G401 (cell line): Measurements from ENCODE around the gene CACNA2D2. TPM values are rescaled to one million over a fixed set of nuclear protein-coding genes. Genes with fewer than 3 reads are reported as not detected.

ENCODE experiments used
- DNase-seq: peaks from one replicate; pipeline ENCODE4 v3.0.0-alpha.2; 2015; ENCODE audit warnings: low spot score
- in situ Hi-C: cut with HindIII; loops from 2 replicates; pipeline ENCODE4 v1.10.0; 2016; ENCODE audit warnings: low sequenced_read_pairs, mixed read lengths
- total RNA-seq: library from RNA; depleted of rRNA; stranded (reverse); fragments of >200 nt; shearing (Covaris generic); gene quantifications from 2 replicates; pipeline ENCODE4 v1.2.3, GENCODE V29; 2014; rRNA removed

The CACNA2D2 gene
- 1.9 and 2.0 TPM in 2 replicates for total RNA-seq

DNA sequence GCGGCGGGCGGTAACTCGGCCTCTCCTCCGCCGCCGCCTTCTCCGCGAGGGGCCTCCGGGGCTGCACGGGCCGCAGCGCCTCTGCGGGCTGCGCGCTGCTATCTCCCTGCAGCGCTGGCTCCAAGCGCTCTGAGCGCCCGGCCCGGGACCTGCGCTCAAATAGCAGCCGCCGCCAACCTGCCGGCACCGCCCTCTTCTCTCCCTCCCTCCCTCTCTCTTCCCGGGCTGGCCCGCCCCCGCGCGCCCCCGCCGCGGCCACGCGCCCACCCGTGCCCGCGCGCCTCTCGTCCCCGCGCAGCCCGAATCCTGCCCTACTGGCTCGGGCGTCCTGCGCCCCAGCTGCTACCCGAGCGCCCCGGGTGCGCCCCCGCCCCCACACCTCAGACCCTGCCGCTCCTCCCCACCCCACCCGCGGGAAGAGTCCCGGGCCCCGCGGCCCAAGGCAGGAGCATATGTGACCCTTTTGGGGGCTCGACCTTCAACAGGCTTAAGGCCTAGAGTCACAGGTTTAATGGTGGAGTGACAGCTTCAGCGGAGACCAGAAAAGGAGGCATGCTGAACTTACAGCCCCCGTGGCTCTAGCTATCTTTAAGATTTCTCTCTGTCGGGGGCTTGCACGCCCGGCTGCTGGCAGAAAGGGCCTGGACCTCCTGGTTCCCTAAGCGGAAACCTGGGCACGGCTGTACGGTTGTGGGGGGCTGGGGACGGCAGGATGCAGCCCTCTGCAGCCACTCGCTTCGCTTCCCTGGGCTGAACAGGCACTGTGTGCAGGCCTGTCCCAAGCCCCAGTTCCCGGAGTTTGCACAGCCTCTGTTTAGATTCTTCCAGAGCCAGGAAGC, at the start of gene CACNA2D2:
Gene CACNA2D2 (minus strand): TSS at position 131 of the 839 bp plus-strand sequence. CDS start 211 bp downstream, outside the sequence.
- in situ Hi-C loops, result no loop called here
- peak; percentile 85 for DNase-seq

DNA sequence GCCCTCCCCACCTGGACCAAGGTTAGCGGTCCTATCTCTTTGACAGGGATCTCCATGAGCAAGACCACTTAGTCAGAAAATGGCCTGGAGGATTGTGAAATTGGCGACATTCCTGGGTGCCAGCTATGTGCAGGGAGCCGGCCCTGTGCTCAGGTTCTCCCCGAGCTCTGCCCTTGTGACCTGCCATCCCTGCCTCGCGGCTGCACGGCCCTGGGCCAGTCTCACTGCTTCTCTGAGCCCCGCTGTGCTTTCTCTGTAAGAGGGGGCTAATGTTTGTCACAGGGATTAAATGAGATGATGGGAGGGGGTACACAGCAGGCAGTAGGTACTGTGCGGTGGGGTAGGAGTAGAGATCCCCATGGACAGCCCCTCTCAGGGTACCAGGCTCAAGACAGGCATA, 49.2 kb upstream of the CACNA2D2 start:
- in situ Hi-C loops, result no loop called here
- DNase-seq, result no peak

DNA sequence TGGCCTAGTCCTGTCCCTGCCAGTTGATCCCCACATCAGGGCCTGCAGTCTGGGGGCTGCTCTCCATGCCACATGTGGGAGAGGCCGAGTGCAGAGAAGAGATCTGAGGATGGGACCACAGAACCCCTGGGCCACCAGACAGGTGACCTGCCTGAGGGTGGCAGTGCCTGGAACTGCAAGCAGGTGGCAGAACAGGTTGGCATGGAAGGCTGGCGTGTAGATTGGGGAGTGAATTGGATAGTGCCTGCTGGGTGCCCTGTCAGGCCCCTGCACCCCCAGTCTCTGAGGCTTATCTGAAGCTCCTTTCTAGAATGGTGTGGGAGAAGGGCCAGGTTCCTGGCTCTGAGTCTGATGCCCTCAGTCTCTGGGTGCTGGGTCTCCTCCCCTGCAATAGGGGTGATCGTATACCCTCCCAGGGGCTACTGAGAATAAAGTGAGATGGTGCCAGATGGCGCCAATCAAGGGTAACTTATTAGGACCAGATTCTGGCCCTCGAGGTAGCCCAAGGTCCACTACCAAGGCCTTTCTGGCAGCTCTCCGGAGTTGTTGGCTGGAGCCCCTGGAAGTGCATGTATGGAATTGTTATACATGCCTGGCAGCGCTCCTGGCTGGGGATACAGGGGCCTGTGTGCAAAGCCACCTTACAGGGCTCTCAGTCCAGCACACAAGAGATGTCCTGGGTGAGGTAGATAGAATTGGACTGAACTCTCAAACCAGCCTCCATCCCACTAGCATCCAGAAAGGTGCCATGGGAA, 48.4 kb upstream of the CACNA2D2 start:
- in situ Hi-C loops, result no loop called here
- DNase-seq, result peak; percentile 81

DNA sequence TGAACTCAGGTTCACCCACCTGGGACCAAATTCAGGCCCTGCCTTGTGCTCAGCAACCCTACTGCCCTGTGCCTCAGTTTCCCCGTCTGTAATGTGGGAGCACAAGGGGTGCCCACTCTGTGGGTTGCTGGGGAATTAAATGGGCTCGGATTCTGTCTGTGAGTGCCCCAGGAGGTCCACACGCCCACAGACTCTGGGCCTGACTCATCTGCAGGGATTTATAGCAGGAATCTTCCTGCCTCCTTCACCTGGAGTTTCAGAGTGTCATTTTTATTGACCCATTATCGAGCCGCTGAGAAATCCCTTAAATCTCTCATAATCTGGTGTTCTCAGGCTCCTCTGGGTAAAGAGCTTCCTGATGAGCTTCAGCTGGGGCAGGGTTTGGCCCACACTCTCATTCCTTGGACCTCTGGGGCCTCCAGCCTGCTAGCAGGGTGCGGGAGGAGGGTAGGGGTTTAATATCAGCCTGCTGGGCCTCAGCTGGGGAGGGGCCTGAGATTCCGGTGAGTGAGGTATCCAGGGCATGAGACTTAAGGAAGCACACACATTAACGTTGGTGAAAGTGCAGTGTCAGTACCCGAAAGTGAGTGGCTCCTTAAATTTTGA, 47.7 kb upstream of the CACNA2D2 start:
- in situ Hi-C loops, result no loop called here

DNA sequence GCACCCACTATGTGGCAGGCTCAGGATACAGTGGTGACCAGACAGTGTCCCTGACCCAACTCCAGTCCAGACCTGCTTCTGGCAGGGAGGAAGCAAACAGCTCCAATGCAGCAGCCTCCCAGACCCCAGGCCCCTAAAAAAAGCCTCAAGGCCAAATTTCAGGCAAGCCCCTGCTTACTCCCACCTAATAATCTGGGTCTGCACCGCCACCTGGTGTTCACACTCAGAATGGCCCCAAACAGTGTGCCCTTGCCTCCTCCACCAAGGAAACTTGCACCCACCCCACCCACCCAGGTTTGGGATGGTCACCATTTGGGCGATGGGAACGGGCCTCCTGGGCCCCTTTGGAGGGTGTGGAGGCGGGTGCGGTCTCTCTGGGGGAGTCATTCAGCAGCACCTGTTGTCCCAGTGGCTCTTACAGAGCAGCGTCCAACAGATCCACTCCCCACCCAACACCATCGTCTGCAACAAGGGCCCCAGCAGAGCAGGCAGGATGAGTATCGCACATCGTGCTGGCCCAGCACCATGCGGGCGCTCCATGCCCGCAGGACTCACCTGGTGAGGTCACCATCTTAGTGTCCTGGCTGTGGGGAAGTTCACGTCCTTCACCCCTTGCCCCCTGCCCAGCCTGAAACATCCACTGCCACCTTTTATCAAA, 46.8 kb upstream of the CACNA2D2 start:
- in situ Hi-C loops, result no loop called here
- DNase-seq, result peak; percentile 59

More for the DNA sequence above, 47.7 kb upstream of the CACNA2D2 start:
- no peak for DNase-seq

DNA sequence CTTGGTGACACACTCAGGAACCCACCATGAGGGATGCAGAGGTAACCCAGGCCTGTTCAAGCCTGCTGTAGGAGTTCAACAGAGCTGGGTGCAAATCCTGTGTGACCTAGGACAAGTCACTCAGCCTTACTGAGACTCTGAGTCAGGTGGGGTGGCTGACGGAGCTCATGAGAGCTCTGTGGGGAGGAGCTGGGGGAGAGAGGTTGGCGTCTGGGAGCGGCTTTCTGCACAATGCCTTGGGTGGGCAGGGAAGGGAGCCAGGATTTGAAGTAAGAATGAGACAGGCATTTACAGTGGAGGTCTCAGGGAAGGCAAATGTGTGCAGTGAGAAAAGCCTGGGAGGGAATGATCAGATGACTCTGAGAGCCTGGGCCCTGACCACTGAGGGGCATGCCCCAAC, 45.8 kb upstream of the CACNA2D2 start:
- in situ Hi-C loops, result no loop called here
- DNase-seq, result no peak

DNA sequence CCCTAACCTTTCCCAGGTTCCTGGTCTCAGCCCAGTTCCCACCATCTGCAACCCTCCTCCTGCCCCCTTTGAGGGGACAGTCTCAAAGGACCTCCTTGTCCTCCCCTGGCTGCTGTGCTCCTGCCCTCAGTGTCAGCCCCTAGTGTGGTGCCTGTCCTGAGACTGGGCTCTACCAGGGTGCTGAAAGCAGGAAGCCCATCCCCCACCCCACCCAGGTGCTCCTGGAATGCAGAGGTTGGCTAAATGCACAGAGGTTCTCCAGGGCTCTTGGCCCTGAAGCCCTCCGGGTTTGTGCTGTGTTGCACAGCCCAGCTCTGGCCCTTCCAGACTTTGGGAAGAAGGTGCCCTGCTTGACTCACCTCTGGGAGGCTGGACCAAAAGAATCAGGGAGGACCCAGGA, 42.3 kb upstream of the CACNA2D2 start:
- no peak for DNase-seq
- in situ Hi-C loops, result no loop called here

DNA sequence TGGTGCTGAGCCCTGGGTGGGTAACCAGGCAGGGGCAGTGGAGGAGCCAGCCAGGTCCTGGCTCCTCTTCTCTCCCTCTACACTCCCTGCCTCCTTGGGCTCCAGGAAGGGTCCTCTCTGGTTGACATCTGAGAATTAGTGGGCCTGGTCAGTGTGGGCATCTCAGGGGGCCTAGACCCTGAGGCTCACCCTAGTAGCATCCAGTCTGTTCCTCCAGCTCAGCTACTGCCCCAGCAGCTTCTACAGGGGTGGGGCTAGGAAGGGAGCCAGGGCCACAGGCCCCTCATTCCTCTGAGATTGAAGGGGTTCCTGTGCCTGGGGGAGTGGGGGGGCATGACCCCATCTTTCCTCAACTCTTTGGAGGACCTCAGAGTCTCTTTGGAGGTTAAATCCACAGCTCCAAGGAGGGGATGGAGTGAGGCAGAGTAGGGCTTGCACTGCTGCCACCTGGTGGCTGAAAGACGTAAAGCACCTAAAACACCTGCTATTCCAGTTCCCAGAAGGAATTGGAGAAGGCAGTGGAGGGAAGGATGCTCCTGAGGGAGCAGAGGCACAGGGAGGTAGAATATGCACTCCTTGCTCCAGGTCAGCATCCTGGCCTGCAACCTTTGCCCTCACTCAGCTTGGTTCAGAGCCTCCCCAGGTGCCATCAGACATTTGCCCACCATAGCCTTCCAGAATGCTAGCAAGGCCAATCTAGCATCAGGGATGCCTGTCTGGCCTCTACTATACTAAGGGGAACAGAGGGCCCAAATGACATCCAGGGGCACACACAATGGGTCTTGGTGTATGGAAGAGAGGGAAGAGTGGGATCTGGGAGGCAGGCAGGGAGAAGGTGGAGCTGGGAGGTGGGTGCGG, 39.0 kb upstream of the CACNA2D2 start:
- DNase-seq, result peak; percentile 88
- in situ Hi-C loops, result no loop called here

DNA sequence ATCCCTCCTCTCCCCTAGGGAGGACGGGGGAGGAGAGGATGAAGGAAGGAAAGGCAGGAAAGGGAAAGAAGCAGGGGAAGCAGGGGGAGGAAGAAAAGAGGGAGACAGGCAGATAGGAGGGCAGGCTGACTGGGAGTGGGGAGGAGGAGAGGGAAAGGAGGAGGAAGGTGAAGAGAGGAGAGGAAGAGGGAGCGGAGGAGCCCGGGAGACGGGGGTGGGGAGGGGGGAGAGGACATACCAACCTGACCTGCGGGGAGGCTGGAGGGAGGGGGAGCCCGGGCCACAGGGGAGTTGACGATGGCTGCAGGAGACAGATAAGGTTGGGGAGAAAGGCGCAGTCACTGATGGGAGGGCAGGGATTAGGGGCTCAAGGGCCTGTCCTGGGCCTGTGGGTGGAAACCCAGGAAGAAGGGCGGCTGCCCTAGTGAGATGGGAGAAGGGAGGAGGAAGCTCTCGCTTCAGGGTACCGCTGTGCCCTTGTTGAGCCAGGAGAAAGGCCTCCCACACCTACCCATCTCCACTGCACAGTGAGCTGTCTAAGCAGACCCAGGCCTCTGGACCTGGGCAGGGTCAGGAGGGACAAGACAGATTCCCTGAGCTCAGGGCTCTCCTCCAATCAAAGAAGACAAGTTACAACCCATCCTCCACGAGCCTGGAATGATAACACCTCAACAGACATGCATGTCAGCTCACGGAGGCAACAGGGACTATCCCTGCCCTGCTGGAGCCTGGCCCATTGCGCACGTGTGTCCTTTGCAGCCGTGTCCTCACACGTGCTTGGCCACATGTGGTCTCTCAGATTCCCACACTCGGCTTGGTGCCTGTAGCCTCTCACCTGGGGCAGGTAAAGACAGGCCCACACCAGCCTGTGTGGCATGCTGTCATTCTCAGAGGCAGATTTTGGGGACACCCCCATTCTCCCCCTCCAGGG, 36.2 kb upstream of the CACNA2D2 start:
- in situ Hi-C loops, result loop anchor here (5.0 to 10.0 kb wide), 2 partner anchors 117 to 185 kb away; partner anchors contain the start of genes CYB561D2, NPRL2 and TMEM115
- DNase-seq, result no peak

DNA sequence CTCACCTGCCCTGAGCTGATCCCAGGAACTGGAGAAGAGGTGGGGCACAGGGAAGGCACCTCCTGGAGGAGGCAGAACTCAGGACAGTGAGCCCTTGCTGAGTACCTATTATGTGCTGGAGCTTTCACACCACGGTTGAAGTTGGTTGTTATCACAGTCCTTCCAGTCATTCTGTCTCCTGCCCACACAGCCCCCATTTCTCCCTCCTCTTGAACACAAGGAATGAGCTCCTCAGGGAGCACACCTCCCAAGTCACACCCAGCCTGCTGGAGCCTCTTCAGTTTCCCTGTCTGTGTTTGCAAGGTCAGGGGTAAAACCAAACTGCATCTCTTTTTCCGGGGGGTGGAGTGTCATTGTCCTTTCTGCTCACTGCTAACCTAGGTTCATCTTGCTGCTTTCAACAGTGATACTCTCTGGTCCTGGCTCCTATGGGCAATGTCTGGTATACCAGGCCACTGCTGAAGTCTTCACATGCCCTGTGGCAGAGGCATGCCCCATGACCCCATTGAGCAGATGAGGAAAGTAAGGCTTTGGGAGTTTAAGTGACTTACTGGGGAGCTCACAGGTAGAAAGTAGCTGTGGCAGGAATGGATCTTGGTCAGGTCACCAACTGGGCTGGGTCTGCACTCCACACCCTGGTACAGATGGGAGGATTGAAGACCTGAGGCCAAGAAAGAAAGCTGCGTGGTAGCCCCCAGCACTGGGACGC, 34.1 kb upstream of the CACNA2D2 start:
- in situ Hi-C loops, result loop anchor here (5.0 to 10.0 kb wide), 2 partner anchors 115 to 183 kb away; partner anchors contain the start of genes CYB561D2, NPRL2 and TMEM115
- DNase-seq, result no peak

DNA sequence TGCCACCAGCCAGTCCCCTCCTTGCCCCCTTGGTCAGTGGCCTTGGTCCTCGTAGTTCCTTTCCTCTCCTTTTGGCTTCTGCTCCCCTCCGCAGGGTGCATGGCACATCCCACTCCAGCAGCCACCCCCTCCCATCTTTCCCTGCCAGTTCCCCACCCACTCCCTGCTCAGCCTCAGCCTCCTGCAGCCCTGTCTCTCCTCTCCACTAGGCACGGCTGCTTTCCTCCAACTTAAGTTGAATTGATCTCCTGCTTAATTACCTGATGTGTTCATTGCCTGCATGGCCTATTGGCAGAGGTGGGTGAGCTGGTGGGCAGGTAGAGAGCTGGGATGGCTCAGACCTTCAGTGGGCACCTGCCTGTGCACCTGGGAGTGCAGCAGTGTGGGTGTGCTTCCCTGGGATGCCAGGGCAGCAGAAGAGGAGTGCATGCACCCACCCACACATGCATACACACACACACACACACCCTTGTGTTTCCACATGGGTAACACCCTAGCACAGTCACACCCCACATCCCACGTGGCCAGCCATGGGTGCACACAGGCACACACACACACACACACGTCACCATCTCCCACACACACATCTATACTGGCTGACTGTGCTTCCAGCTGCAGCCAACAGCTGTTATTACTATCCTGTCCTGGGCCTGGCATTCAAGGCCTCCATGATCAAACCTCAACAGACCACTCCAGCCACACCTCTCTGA, 33.2 kb upstream of the CACNA2D2 start:
- DNase-seq, result no peak
- in situ Hi-C loops, result loop anchor here (5.0 to 10.0 kb wide), 2 partner anchors 114 to 182 kb away; partner anchors contain the start of genes CYB561D2, NPRL2 and TMEM115

DNA sequence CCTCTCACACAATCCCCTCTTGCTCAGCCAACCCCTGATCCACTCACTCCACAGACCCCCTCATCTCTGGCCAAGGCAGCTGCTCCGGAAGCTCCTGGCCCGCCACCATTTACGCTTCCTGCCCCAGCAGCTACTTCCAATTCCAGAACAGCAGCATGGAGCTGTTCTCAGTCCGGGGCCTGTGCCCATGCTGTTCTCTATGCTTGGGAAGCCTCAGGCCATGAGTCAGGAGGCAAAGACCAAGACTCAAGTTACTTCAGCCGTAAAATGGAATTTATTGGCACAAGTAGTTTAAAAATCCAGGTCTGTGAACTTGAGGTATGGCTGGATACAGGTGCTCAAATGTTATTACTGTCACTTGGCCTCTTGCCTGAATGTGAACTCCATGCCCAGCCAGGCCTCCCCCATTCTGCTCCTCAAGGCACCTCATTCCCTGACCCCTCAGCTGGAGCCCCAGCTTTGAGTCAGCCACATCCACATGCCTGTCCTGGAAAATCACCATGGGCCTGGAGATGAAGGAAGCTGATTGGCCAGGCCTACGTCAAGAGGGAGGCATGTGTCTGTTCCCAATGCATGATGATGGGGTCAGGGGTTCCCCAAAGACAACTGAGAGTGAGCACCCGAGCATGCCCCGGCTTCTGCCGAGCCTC, 31.4 kb upstream of the CACNA2D2 start:
- DNase-seq, result no peak
- in situ Hi-C loops, result loop anchor here (5.0 to 10.0 kb wide), 2 partner anchors 113 to 180 kb away; partner anchors contain the start of genes CYB561D2, NPRL2 and TMEM115

DNA sequence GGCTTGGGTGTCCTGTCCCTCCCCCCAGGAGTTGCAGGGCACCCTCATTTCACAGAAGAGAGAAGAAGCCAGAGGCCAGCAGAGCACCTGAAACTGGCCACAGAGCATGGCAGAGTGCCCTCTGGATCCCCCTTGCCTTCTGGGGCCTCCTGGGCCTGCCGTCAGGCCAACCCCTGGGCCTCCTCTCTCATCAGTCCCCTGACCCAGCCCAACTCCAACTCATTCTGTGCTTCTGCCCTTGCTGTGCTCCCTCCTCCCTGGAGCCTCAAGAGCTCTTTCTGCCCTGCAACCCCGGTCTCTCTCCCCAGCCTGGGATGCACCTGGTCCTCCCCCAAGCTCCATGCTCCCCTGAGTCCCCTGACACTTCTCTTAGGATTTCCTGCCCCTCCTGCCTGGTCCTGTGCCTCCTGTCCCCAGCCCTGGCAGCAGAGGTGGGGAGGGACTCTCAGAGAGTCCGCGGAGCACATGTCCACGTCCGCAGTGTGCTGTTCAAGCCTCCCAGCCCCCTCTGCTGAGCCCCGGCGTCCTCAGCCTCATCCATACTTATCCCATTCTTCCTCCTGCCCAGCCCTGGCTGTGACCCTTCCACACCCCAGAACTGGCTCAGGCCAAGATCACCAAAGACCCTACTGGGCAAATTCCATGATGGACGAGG, 30.5 kb upstream of the CACNA2D2 start:
- no peak for DNase-seq
- in situ Hi-C loops, result loop anchor here (10.0 kb wide), 1 partner anchor 179 kb away; the partner anchor contains the start of genes CYB561D2, NPRL2 and TMEM115

DNA sequence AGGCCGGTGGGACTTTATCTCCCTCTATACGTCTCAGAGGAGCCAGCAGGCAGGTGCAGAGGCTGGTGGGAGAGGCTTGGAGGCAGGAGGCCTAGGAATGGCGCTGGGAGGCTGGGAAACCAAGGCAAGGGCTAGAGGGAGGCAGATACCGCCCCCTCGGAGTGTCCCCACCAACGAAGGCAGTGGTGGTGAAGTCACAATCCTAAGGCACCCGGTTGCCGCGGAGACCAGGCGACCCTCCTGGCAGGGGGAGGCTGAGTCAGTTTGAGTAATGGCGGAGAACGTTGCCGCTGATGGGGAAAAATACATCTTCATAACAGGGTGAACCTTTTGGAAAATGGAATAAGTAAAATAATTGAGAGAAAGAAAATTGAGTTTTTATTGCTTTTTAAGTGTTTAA, 29.9 kb upstream of the CACNA2D2 start:
- in situ Hi-C loops, result loop anchor here (10.0 kb wide), 1 partner anchor 179 kb away; the partner anchor contains the start of genes CYB561D2, NPRL2 and TMEM115
- DNase-seq, result no peak
